Calu3 (cell line): Measurements from ENCODE around the gene FEM1B. TPM values are rescaled to one million over a fixed set of nuclear protein-coding genes. Genes with fewer than 3 reads are reported as not detected.

Experiments
- BruUV-seq: library from RNA; stranded (reverse); fragments of 400-500 nt; replicated peaks from 2 replicates; lab custom pipeline; 2021; lab: Mats Ljungman, UMichigan
- CTCF ChIA-PET: fragments of 300-600 bp; sonication (Branson Sonifier 250); formaldehyde crosslinking; loops from one replicate; lab custom pipeline; 2022; ENCODE audit warnings: antibody characterized with exemption; lab: Charles Lee
- DNase-seq: peaks from one replicate; pipeline ENCODE4 v3.0.0; 2022
- H3K27ac Mint-ChIP-seq: one replicate; pipeline ENCODE4 v1.8.0; 2022; ENCODE audit warnings: mixed read lengths; ENCODE audit not compliant: unreplicated experiment
- H3K27me3 Mint-ChIP-seq: one replicate; pipeline ENCODE4 v1.8.0; 2022; ENCODE audit warnings: mixed read lengths; ENCODE audit not compliant: unreplicated experiment
- H3K36me3 Mint-ChIP-seq: one replicate; pipeline ENCODE4 v1.8.0; 2022; ENCODE audit warnings: mild to moderate bottlenecking, moderate library complexity, mixed read lengths; ENCODE audit not compliant: insufficient read depth, unreplicated experiment
- H3K4me1 Mint-ChIP-seq: one replicate; pipeline ENCODE4 v1.8.0; 2022; ENCODE audit warnings: mild to moderate bottlenecking, low read depth, mixed read lengths; ENCODE audit not compliant: unreplicated experiment
- H3K4me3 Mint-ChIP-seq: one replicate; pipeline ENCODE4 v1.8.0; 2022; ENCODE audit warnings: mild to moderate bottlenecking, low read depth, moderate library complexity, mixed read lengths; ENCODE audit not compliant: unreplicated experiment
- H3K9me3 Mint-ChIP-seq: one replicate; pipeline ENCODE4 v1.8.0; 2022; ENCODE audit warnings: low read depth, mixed read lengths; ENCODE audit not compliant: unreplicated experiment
- intact Hi-C: fragments of 100-400 bp; cut with micrococcal nuclease; formaldehyde crosslinking; loops from one replicate; pipeline ENCODE4 v1.10.0; 2022; ENCODE audit not compliant: unreplicated experiment
- total RNA-seq: library from RNA; stranded (reverse); gene quantifications from 2 replicates; pipeline ENCODE4 v1.2.3, GENCODE V29; 2022
- TF ChIP-seq, protein P1 (sequence below): fragments of 200-600 bp; IDR thresholded peaks from one replicate; pipeline ENCODE4 v1.8.0; 2022; ENCODE audit warnings: antibody characterized with exemption; ENCODE audit not compliant: unreplicated experiment

FEM1B gene
- total RNA-seq, 1 experiment from 2014 or later: 41.4 TPM

DNA sequence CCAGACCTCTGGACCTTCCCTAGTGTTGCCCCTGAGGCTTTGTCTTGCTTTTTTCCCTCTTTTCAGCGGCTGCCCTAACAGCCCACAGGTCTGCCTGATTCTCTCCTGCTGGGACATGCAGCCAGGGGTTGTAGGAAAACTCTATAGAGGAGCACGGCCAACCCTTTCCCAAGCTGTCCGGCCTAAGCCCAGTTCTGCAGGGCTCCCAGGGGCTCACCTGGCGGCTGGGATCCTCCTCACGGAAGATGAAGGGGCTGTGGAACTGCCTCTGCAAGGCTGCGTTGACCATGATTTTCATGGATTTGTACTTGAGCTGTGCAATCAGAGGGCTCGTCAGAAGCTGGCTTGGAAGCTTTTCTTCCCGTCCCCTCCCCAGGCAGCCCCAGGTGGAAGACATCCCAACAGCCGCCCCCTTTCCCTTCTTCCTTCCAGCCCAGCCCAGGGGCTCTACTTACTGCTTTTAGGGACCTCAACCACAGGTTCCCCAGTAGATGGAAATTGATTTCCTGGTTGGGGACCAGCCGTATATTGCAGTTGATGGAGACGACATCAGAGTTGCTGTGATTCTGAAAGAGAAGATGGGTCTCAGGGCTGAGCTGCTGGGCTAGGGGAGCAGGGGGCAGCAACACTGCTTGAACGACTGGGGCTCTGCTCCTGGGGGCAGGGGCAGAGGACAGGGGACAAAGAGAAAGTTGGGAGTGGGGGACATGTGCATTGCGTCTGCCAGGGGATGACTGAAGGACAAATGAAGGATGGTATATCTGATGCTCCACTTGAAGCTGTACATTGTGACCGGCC, 29.8 kb downstream of the FEM1B start:
- no peaks in the 10 kb centered on the region for H3K9me3 Mint-ChIP-seq
- intact Hi-C loops: loop anchor here (5.0 kb wide), 3 partner anchors 230 to 365 kb away; no protein-coding TSS in a partner anchor
- H3K27ac Mint-ChIP-seq: no peak overlapping the region
- no TSS peak for BruUV-seq
- no peak for DNase-seq
- TF ChIP-seq, protein P1, sequence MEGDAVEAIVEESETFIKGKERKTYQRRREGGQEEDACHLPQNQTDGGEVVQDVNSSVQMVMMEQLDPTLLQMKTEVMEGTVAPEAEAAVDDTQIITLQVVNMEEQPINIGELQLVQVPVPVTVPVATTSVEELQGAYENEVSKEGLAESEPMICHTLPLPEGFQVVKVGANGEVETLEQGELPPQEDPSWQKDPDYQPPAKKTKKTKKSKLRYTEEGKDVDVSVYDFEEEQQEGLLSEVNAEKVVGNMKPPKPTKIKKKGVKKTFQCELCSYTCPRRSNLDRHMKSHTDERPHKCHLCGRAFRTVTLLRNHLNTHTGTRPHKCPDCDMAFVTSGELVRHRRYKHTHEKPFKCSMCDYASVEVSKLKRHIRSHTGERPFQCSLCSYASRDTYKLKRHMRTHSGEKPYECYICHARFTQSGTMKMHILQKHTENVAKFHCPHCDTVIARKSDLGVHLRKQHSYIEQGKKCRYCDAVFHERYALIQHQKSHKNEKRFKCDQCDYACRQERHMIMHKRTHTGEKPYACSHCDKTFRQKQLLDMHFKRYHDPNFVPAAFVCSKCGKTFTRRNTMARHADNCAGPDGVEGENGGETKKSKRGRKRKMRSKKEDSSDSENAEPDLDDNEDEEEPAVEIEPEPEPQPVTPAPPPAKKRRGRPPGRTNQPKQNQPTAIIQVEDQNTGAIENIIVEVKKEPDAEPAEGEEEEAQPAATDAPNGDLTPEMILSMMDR: no peak
- CTCF ChIA-PET: interaction anchor here (0.7 to 2.7 kb wide), 26 partner anchors 8 to 369 kb away, joined by 3 to 72 read pairs (median 4); partner anchors contain the start of gene FEM1B
- H3K27me3 Mint-ChIP-seq: peaks cover 59% of the 10 kb centered on the region
- H3K4me3 Mint-ChIP-seq: no peak overlapping the region
- H3K4me1 Mint-ChIP-seq: peaks cover 13% of the 10 kb centered on the region
- peaks cover 6% of the 10 kb centered on the region for H3K36me3 Mint-ChIP-seq

- Mint-ChIP-seq H3K27ac (no peak overlapping the region), H3K4me1 (peaks cover 13% of the 10 kb centered on the region), H3K27me3 (peaks cover 76% of the 10 kb centered on the region), H3K9me3 (no peaks in the 10 kb centered on the region), H3K36me3 (peaks cover 6% of the 10 kb centered on the region), H3K4me3 (no peak overlapping the region)
- no TSS peak for BruUV-seq
- intact Hi-C loops: loop anchor here (5.0 kb wide), 3 partner anchors 228 to 363 kb away; no protein-coding TSS in a partner anchor
- CTCF ChIA-PET: no interaction called here
- DNase-seq: no peak
- TF ChIP-seq, protein P1: no peak
Measured at GRCh38 chr15:68309024-68309423, 31.5 kb downstream of the FEM1B start.

DNA sequence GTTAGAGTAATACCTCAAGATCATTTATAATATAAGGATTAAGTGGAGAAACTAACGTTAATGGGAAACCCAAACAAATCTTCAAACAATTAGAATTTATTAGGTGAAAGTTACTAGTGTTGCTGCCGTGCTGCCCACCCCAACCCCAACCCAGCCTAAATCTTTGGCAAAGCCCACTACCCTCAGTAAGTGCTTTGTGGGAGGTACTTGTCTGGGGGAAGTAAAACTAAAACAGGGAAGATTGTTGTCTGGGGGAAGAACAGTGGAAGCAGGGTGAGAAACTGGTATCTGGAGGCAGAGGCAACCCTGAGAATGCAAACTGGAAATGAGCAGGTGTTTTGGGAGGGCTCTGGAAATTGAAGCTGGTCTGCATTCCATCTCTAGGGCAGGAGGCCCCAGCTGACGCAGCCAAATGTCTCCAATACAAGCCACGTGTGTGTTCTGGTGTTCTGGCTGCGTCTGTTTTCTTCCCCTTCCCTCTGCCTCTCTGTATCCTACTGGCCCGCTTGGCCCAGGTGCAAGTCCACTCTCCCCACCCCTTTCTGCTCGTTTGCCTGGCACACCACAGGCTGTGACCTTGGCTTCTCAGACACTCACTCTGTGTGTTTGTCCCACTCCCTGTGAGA, 32.7 kb downstream of the FEM1B start:
- Mint-ChIP-seq H3K9me3 (no peaks in the 10 kb centered on the region), H3K4me1 (peaks cover 13% of the 10 kb centered on the region), H3K27ac (no peak overlapping the region), H3K4me3 (no peak overlapping the region), H3K36me3 (peaks cover 6% of the 10 kb centered on the region), H3K27me3 (peaks cover 89% of the 10 kb centered on the region)
- TF ChIP-seq, protein P1: no peak
- no TSS peak for BruUV-seq
- DNase-seq: no peak
- intact Hi-C loops: no loop called here
- CTCF ChIA-PET: no interaction called here

- no peak for DNase-seq
- no TSS peak for BruUV-seq
- H3K4me3 Mint-ChIP-seq: no peak overlapping the region
- no peak overlapping the region for H3K27ac Mint-ChIP-seq
- TF ChIP-seq, protein P1: no peak
- CTCF ChIA-PET: no interaction called here
- no peaks in the 10 kb centered on the region for H3K9me3 Mint-ChIP-seq
- H3K36me3 Mint-ChIP-seq: peaks cover 6% of the 10 kb centered on the region
- peaks cover 95% of the 10 kb centered on the region for H3K27me3 Mint-ChIP-seq
- peaks cover 13% of the 10 kb centered on the region for H3K4me1 Mint-ChIP-seq
- intact Hi-C loops: no loop called here
Measured at GRCh38 chr15:68310804-68311463, 33.4 kb downstream of the FEM1B start.
